WTC11 (cell line): Measurements from ENCODE around the gene RBP2. TPM values are rescaled to one million over a fixed set of nuclear protein-coding genes. Genes with fewer than 3 reads are reported as not detected.
A peak's percentile ranks its signal among the peaks of the same experiment; 100 is the strongest.

Experiments
- ATAC-seq: fragments of 200-7000 bp; cut with Tn5 transposase; 2 replicates; pipeline ENCODE4 v1.10.0; 2021; ENCODE audit warnings: mild to moderate bottlenecking, moderate library complexity
- CTCF ChIA-PET: fragments of 300-600 bp; sonication (Branson Sonifier 250); formaldehyde crosslinking; loops from one replicate; lab custom pipeline; 2021; ENCODE audit warnings: antibody characterized with exemption; lab: Charles Lee
- POLR2A ChIA-PET: fragments of 350-600 bp; sonication (Branson Sonifier 250); formaldehyde crosslinking; loops from one replicate; lab custom pipeline; 2021; ENCODE audit warnings: antibody characterized with exemption; lab: Charles Lee
- DNase-seq: peaks from one replicate; pipeline ENCODE4 v3.0.0; 2021; ENCODE audit warnings: low spot score
- H3K27ac Mint-ChIP-seq: 2 replicates; pipeline ENCODE4 v1.8.0; 2021; ENCODE audit warnings: mixed read lengths
- H3K27me3 Mint-ChIP-seq: 2 replicates; pipeline ENCODE4 v1.8.0; 2021; ENCODE audit warnings: low read depth, mild to moderate bottlenecking, moderate library complexity, mixed read lengths
- H3K36me3 Mint-ChIP-seq: 2 replicates; pipeline ENCODE4 v1.8.0; 2021; ENCODE audit warnings: mixed read lengths
- H3K4me1 Mint-ChIP-seq: 2 replicates; pipeline ENCODE4 v1.8.0; 2022; ENCODE audit warnings: mixed read lengths
- H3K4me3 Mint-ChIP-seq: 2 replicates; pipeline ENCODE4 v1.8.0; 2021; ENCODE audit warnings: mild to moderate bottlenecking, moderate library complexity, mixed read lengths
- H3K9me3 Mint-ChIP-seq: 2 replicates; pipeline ENCODE4 v1.8.0; 2021; ENCODE audit warnings: mixed read lengths
- AR ChIP-seq: fragments of 250-450 bp; sonication (Bioruptor Pico); IDR thresholded peaks from 2 replicates; pipeline ENCODE4 v1.9.0; 2021; ENCODE audit warnings: mild to moderate bottlenecking
- CTCF ChIP-seq: fragments of 200-600 bp; IDR thresholded peaks from 2 replicates; pipeline ENCODE4 v1.8.0; 2022; ENCODE audit warnings: antibody characterized with exemption
- GABPB1 ChIP-seq: sonication (generic); formaldehyde crosslinking; IDR thresholded peaks from 2 replicates; pipeline ENCODE4 v1.8.1; 2023; ENCODE audit warnings: mild to moderate bottlenecking, missing genetic modification reagents
- JAZF1 ChIP-seq: fragments of 250-450 bp; sonication (Bioruptor Pico); IDR thresholded peaks from 2 replicates; pipeline ENCODE4 v1.9.0; 2021; ENCODE audit warnings: moderate library complexity, mild to moderate bottlenecking, inconsistent platforms
- MAX ChIP-seq: sonication (generic); formaldehyde crosslinking; IDR thresholded peaks from 2 replicates; pipeline ENCODE4 v1.8.0; 2022; ENCODE audit warnings: mild to moderate bottlenecking, missing genetic modification reagents
- MYBL2 ChIP-seq: sonication (generic); formaldehyde crosslinking; IDR thresholded peaks from 2 replicates; pipeline ENCODE4 v1.8.1; 2023; ENCODE audit warnings: mild to moderate bottlenecking, moderate library complexity, missing genetic modification reagents
- PRDM15 ChIP-seq: sonication (generic); formaldehyde crosslinking; IDR thresholded peaks from 2 replicates; pipeline ENCODE4 v1.8.0; 2022; ENCODE audit warnings: missing genetic modification reagents
- RELA ChIP-seq: sonication (generic); formaldehyde crosslinking; IDR thresholded peaks from 2 replicates; pipeline ENCODE4 v1.8.1; 2022; ENCODE audit warnings: missing genetic modification reagents, mild to moderate bottlenecking, borderline replicate concordance
- ZBTB21 ChIP-seq: sonication (generic); formaldehyde crosslinking; IDR thresholded peaks from 2 replicates; pipeline ENCODE4 v1.8.1; 2023; ENCODE audit warnings: mild to moderate bottlenecking, missing genetic modification reagents, borderline replicate concordance
- ZBTB43 ChIP-seq: sonication (generic); formaldehyde crosslinking; IDR thresholded peaks from 2 replicates; pipeline ENCODE4 v1.8.1; 2023; ENCODE audit warnings: mild to moderate bottlenecking, missing genetic modification reagents
- ZNF232 ChIP-seq: sonication (generic); formaldehyde crosslinking; IDR thresholded peaks from 2 replicates; pipeline ENCODE4 v1.8.0; 2022; ENCODE audit warnings: mild to moderate bottlenecking, missing genetic modification reagents
- ZNF263 ChIP-seq: sonication (generic); formaldehyde crosslinking; IDR thresholded peaks from 2 replicates; pipeline ENCODE4 v1.8.1; 2022; ENCODE audit warnings: low read depth, mild to moderate bottlenecking, moderate library complexity, missing genetic modification reagents
- total RNA-seq: library from RNA; stranded (reverse); gene quantifications from 3 replicates; pipeline ENCODE4 v1.2.3, GENCODE V29; 2021
- TF ChIP-seq, protein P1 (sequence below): sonication (generic); formaldehyde crosslinking; conservative IDR thresholded peaks from 2 replicates; pipeline ENCODE4 v1.8.1; 2022; ENCODE audit warnings: mild to moderate bottlenecking, missing genetic modification reagents
- TF ChIP-seq, protein P2 (sequence below): sonication (generic); formaldehyde crosslinking; IDR thresholded peaks from 2 replicates; pipeline ENCODE4 v1.8.0; 2022; ENCODE audit warnings: mild to moderate bottlenecking, missing genetic modification reagents

Gene RBP2
- total RNA-seq, 1 experiment from 2014 or later = not detected

- TF ChIP-seq ZBTB21 (CRISPR knock-in tag) = no peak
- TF ChIP-seq AR = no peak
Measured at GRCh38 chr3:139521144-139521543, 44.8 kb upstream of the RBP2 start (continued).

DNA sequence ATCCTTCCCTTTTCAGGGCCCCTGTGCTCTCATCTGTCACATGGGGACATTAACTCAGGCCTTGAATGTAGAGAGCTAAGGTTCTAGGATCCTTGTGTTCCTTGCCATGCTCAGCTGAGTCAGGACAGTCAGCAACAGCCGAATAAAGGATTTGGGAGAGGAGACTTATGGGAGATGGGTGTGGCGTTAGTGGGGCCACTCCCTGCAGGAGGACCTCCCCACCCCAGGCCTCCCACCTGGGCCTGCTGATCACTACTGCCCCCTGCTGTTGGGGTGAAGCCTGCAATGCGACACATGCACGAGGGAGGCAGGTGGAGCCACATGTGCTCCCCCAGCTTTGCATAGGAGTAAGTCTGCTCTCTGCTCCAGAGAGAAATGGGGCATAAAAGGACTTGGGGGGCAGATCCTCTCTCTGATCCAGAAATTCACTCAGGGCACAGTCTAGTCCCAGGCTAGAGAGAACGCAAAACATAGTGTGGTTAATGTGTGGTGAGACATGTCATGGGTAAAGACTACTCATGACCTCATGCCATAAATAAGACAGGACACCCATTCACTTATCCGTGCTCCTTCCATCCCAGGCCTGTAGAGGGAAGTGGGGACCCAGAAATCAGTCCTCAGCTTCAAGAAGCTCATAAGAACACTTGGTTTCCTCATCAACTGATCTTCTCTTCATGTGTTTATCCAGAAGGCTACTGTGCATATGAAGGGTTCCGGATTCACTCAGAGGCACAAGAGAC, 43.9 kb upstream of the RBP2 start:
- ATAC-seq (peak; percentile 78), DNase-seq (peak; percentile 73)
- ChIA-PET POLR2A (no interaction called here), CTCF (interaction anchor here (0.6 to 2.6 kb wide), 23 partner anchors 8 to 1183 kb away, joined by 3 to 12 read pairs (median 3); no protein-coding TSS in a partner anchor)
- Mint-ChIP-seq H3K36me3 (peaks cover 5% of the 10 kb centered on the region; the same call in 1 of the 2 replicates), H3K9me3 (no peaks in the 10 kb centered on the region), H3K27me3 (peaks cover 21% of the 10 kb centered on the region), H3K4me3 (no peak overlapping the region), H3K27ac (no peak overlapping the region), H3K4me1 (peaks cover 26% of the 10 kb centered on the region)
- peak; percentile 61; the same call in 1 of the 2 replicates for TF ChIP-seq MAX (CRISPR knock-in tag)
- peak; percentile 70 for TF ChIP-seq CTCF
- TF ChIP-seq, protein P1, sequence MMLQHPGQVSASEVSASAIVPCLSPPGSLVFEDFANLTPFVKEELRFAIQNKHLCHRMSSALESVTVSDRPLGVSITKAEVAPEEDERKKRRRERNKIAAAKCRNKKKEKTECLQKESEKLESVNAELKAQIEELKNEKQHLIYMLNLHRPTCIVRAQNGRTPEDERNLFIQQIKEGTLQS = no peak
- no peak for TF ChIP-seq ZNF232 (CRISPR knock-in tag)
- TF ChIP-seq, protein P2, sequence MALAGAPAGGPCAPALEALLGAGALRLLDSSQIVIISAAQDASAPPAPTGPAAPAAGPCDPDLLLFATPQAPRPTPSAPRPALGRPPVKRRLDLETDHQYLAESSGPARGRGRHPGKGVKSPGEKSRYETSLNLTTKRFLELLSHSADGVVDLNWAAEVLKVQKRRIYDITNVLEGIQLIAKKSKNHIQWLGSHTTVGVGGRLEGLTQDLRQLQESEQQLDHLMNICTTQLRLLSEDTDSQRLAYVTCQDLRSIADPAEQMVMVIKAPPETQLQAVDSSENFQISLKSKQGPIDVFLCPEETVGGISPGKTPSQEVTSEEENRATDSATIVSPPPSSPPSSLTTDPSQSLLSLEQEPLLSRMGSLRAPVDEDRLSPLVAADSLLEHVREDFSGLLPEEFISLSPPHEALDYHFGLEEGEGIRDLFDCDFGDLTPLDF (CRISPR knock-in tag) = no peak
- TF ChIP-seq GABPB1 (CRISPR knock-in tag) = no peak
- no peak for TF ChIP-seq ZNF263 (CRISPR knock-in tag)
- no peak for TF ChIP-seq JAZF1 (CRISPR knock-in tag)
- no peak for TF ChIP-seq MYBL2
- no peak for TF ChIP-seq PRDM15 (CRISPR knock-in tag)
- TF ChIP-seq RELA = no peak
- TF ChIP-seq ZBTB43 (CRISPR knock-in tag) = no peak
